ENCODE results near the gene MFSD11. TPM values are rescaled to one million over a fixed set of nuclear protein-coding genes. Genes with fewer than 3 reads are reported as not detected.
"Not testable (repeated sequence)": the region's sequence is repeated elsewhere in the genome, so short reads cannot be mapped to it uniquely, and the experiment has no call there.

The MFSD11 gene
- total and polyA plus RNA-seq, 5 experiments from 2014 or later, result 18.1 to 30.4 (median 23.6) TPM

GRCh38 chr17:76796081-76796480, 58.2 kb downstream of the MFSD11 start:
- ATAC-seq, result no peak
- peaks cover 0 to 2% (median 0%) of the 10 kb centered on the region in 3 donors for H3K36me3 Mint-ChIP-seq
- H3K27me3 Mint-ChIP-seq, result peaks cover 0 to 1% (median 0%) of the 10 kb centered on the region in 5 donors
- H3K27ac Mint-ChIP-seq, result no peak overlapping the region
- H3K9me3 Mint-ChIP-seq, result peaks cover 0 to 4% (median 0%) of the 10 kb centered on the region in 9 donors
- H3K4me1 Mint-ChIP-seq, result peaks cover 10 to 15% (median 12%) of the 10 kb centered on the region in 4 donors
- DNase-seq, result no peak
- no peak overlapping the region for H3K4me3 Mint-ChIP-seq
- POLR2A ChIA-PET, result no interaction called here

GRCh38 chr17:76797241-76797840, 59.4 kb downstream of the MFSD11 start:
- Mint-ChIP-seq H3K4me3 (no peak overlapping the region), H3K27ac (peak overlapping the region in 1 of 10 donors; percentile 22), H3K36me3 (peaks cover 0 to 2% (median 0%) of the 10 kb centered on the region in 3 donors), H3K27me3 (peaks cover 0 to 1% (median 0%) of the 10 kb centered on the region in 5 donors), H3K4me1 (peaks cover 1 to 3% (median 2%) of the 10 kb centered on the region in 4 donors), H3K9me3 (peaks cover 0 to 4% (median 0%) of the 10 kb centered on the region in 9 donors)
- no peak for ATAC-seq
- POLR2A ChIA-PET, result no interaction called here
- no peak for DNase-seq

- H3K27ac Mint-ChIP-seq, result no peak overlapping the region
- no peak for ATAC-seq
- POLR2A ChIA-PET, result interaction anchor here (0.6 kb wide), 1 partner anchor 470 kb away, joined by 5 read pairs; no protein-coding TSS in a partner anchor
- H3K4me1 Mint-ChIP-seq, result no peaks in the 10 kb centered on the region
- no peaks in the 10 kb centered on the region for H3K9me3 Mint-ChIP-seq
- no peak overlapping the region for H3K4me3 Mint-ChIP-seq
- no peak for DNase-seq
- peaks cover 0 to 1% (median 0%) of the 10 kb centered on the region in 5 donors for H3K27me3 Mint-ChIP-seq
- H3K36me3 Mint-ChIP-seq, result no peaks in the 10 kb centered on the region
These were observed 63.8 kb downstream of the MFSD11 start for GRCh38 chr17:76801706-76802105.

- DNase-seq (no peak), ATAC-seq (no peak)
- POLR2A ChIA-PET, result interaction anchor here (0.7 kb wide), 1 partner anchor 78 kb away, joined by 3 read pairs; no protein-coding TSS in a partner anchor
- H3K4me1 Mint-ChIP-seq, result no peaks in the 10 kb centered on the region
- no peaks in the 10 kb centered on the region for H3K36me3 Mint-ChIP-seq
- no peaks in the 10 kb centered on the region for H3K9me3 Mint-ChIP-seq
- H3K4me3 Mint-ChIP-seq, result no peak overlapping the region
- no peaks in the 10 kb centered on the region for H3K27me3 Mint-ChIP-seq
- H3K27ac Mint-ChIP-seq, result no peak overlapping the region
These were observed 67.4 kb downstream of the MFSD11 start for GRCh38 chr17:76805319-76805718.

- H3K4me1 Mint-ChIP-seq, H3K9me3 Mint-ChIP-seq, POLR2A ChIA-PET, ATAC-seq, H3K4me3 Mint-ChIP-seq, H3K27ac Mint-ChIP-seq, DNase-seq, H3K27me3 Mint-ChIP-seq, H3K36me3 Mint-ChIP-seq: not testable (repeated sequence)
These were observed 68.2 kb downstream of the MFSD11 start for GRCh38 chr17:76806151-76806550.

- H3K4me1 Mint-ChIP-seq, DNase-seq, ATAC-seq, H3K27me3 Mint-ChIP-seq, H3K4me3 Mint-ChIP-seq, H3K36me3 Mint-ChIP-seq, H3K9me3 Mint-ChIP-seq, H3K27ac Mint-ChIP-seq, POLR2A ChIA-PET: not testable (repeated sequence)
These were observed 68.8 kb downstream of the MFSD11 start for GRCh38 chr17:76806767-76807166.

GRCh38 chr17:76808326-76808725, 70.4 kb downstream of the MFSD11 start:
- H3K9me3 Mint-ChIP-seq, result no peaks in the 10 kb centered on the region
- POLR2A ChIA-PET, result no interaction called here
- no peaks in the 10 kb centered on the region for H3K4me1 Mint-ChIP-seq
- no peak overlapping the region for H3K27ac Mint-ChIP-seq
- DNase-seq (no peak), ATAC-seq (no peak)
- no peak overlapping the region for H3K4me3 Mint-ChIP-seq
- H3K27me3 Mint-ChIP-seq, result no peaks in the 10 kb centered on the region
- H3K36me3 Mint-ChIP-seq, result peaks cover 0 to 2% (median 0%) of the 10 kb centered on the region in 3 donors

GRCh38 chr17:76810956-76811355, 73.0 kb downstream of the MFSD11 start:
- no peak for ATAC-seq
- POLR2A ChIA-PET, result no interaction called here
- no peak for DNase-seq
- Mint-ChIP-seq H3K36me3 (peaks cover 0 to 2% (median 0%) of the 10 kb centered on the region in 3 donors), H3K4me1 (no peaks in the 10 kb centered on the region), H3K9me3 (no peaks in the 10 kb centered on the region), H3K27ac (no peak overlapping the region), H3K4me3 (no peak overlapping the region), H3K27me3 (no peaks in the 10 kb centered on the region)

- no peak overlapping the region for H3K27ac Mint-ChIP-seq
- DNase-seq (no peak), ATAC-seq (no peak)
- POLR2A ChIA-PET, result no interaction called here
- peaks cover 0 to 2% (median 0%) of the 10 kb centered on the region in 3 donors for H3K36me3 Mint-ChIP-seq
- H3K9me3 Mint-ChIP-seq, result no peaks in the 10 kb centered on the region
- H3K4me3 Mint-ChIP-seq, result no peak overlapping the region
- H3K4me1 Mint-ChIP-seq, result peaks cover 5 to 7% (median 7%) of the 10 kb centered on the region in 4 donors
- no peaks in the 10 kb centered on the region for H3K27me3 Mint-ChIP-seq
These were observed 73.9 kb downstream of the MFSD11 start for GRCh38 chr17:76811834-76812233.

- H3K4me1 Mint-ChIP-seq, result peaks cover 5 to 9% (median 9%) of the 10 kb centered on the region in 4 donors
- H3K27ac Mint-ChIP-seq, result no peak overlapping the region
- no peak overlapping the region for H3K4me3 Mint-ChIP-seq
- H3K36me3 Mint-ChIP-seq, result peaks cover 0 to 2% (median 0%) of the 10 kb centered on the region in 3 donors
- ATAC-seq, result no peak
- no peaks in the 10 kb centered on the region for H3K9me3 Mint-ChIP-seq
- POLR2A ChIA-PET, result interaction anchor here (0.7 kb wide), 1 partner anchor 840 kb away, joined by 3 read pairs; no protein-coding TSS in a partner anchor
- H3K27me3 Mint-ChIP-seq, result no peaks in the 10 kb centered on the region
- no peak for DNase-seq
These were observed 74.3 kb downstream of the MFSD11 start for GRCh38 chr17:76812263-76812662.

- DNase-seq, result no peak
- no peak for ATAC-seq
- peaks cover 0 to 2% (median 0%) of the 10 kb centered on the region in 3 donors for H3K36me3 Mint-ChIP-seq
- no peaks in the 10 kb centered on the region for H3K27me3 Mint-ChIP-seq
- H3K9me3 Mint-ChIP-seq, result no peaks in the 10 kb centered on the region
- H3K27ac Mint-ChIP-seq, result no peak overlapping the region
- peaks cover 5 to 9% (median 9%) of the 10 kb centered on the region in 4 donors for H3K4me1 Mint-ChIP-seq
- POLR2A ChIA-PET, result interaction anchor here (0.7 kb wide), 1 partner anchor 839 kb away, joined by 3 read pairs; no protein-coding TSS in a partner anchor
- H3K4me3 Mint-ChIP-seq, result no peak overlapping the region
These were observed 75.0 kb downstream of the MFSD11 start for GRCh38 chr17:76812968-76813367.

GRCh38 chr17:76815907-76816589, 78.1 kb downstream of the MFSD11 start:
- POLR2A ChIA-PET, result interaction anchor here (0.7 to 1.0 kb wide), 2 partner anchors 78 to 82 kb away, joined by 4 read pairs; partner anchors contain the start of gene MFSD11
- peak overlapping the region in 3 of 10 donors; percentile 34 to 67 (median 58) for H3K27ac Mint-ChIP-seq
- not testable (repeated sequence) for H3K36me3 Mint-ChIP-seq, H3K9me3 Mint-ChIP-seq, DNase-seq, H3K27me3 Mint-ChIP-seq
- H3K4me1 Mint-ChIP-seq, result peaks cover 5 to 12% (median 9%) of the 10 kb centered on the region in 4 donors
- peak; percentile 75 to 76 for ATAC-seq
- H3K4me3 Mint-ChIP-seq, result peak overlapping the region in 3 of 10 donors; percentile 15 to 67 (median 49)

GRCh38 chr17:76816590-76817135, 78.7 kb downstream of the MFSD11 start:
- peak overlapping the region in 8 of 10 donors; percentile 8 to 67 (median 26) for H3K4me3 Mint-ChIP-seq
- POLR2A ChIA-PET, result interaction anchor here (0.5 to 1.0 kb wide), 3 partner anchors 12 to 83 kb away, joined by 4 read pairs; partner anchors contain the start of gene MFSD11
- DNase-seq, result peak; percentile 36 to 85 (median 64)

More at GRCh38 chr17:76816590-76817135, 78.7 kb downstream of the MFSD11 start:
- Mint-ChIP-seq H3K4me1 (peaks cover 5 to 12% (median 9%) of the 10 kb centered on the region in 4 donors), H3K9me3 (no peaks in the 10 kb centered on the region), H3K36me3 (peaks cover 0 to 2% (median 0%) of the 10 kb centered on the region in 3 donors), H3K27ac (peak overlapping the region in 6 of 10 donors; percentile 8 to 69 (median 62)), H3K27me3 (peaks cover 0 to 1% (median 0%) of the 10 kb centered on the region in 5 donors)
- ATAC-seq, result peak; percentile 99

Measured in naive thymus-derived CD8-positive, alpha-beta T cell (primary cell).